Left ventricle myocardium inferior (tissue), 1 donor: Measurements from ENCODE around the gene GPC2. TPM values are rescaled to one million over a fixed set of nuclear protein-coding genes. Genes with fewer than 3 reads are reported as not detected.

Source experiments
- DNase-seq: peaks from one replicate; pipeline ENCODE4 v3.0.0-alpha.2; 2020
- H3K27ac ChIP-seq: fragments of 200-600 bp; replicated peaks from 2 replicates; pipeline ENCODE4 v1.8.0; 2021
- H3K27me3 ChIP-seq: fragments of 200-600 bp; 2 replicates; pipeline ENCODE4 v1.8.0; 2021; ENCODE audit warnings: low read depth
- H3K36me3 ChIP-seq: fragments of 200-600 bp; 2 replicates; pipeline ENCODE4 v1.8.0; 2021
- H3K4me1 ChIP-seq: fragments of 200-600 bp; 2 replicates; pipeline ENCODE4 v1.8.0; 2021
- H3K4me3 ChIP-seq: fragments of 200-600 bp; 2 replicates; pipeline ENCODE4 v1.8.0; 2021; ENCODE audit warnings: mild to moderate bottlenecking, moderate library complexity
- H3K9me3 ChIP-seq: fragments of 200-600 bp; replicated peaks from 2 replicates; pipeline ENCODE4 v1.8.0; 2021
- CTCF ChIP-seq: fragments of 200-600 bp; IDR thresholded peaks from 2 replicates; pipeline ENCODE4 v1.8.0; 2021; ENCODE audit warnings: antibody characterized with exemption, mild to moderate bottlenecking, borderline replicate concordance
- intact Hi-C: fragments of 100-400 bp; cut with micrococcal nuclease; formaldehyde crosslinking; loops from one replicate; pipeline ENCODE4 v1.11.0; 2022
- total RNA-seq: library from RNA; stranded (reverse); fragmentation: NEBNext Ultra II Directional; extraction: Animal tissue kit (Norgen Biotek cat#: 25700); gene quantifications from one replicate; pipeline ENCODE4 v1.2.1, GENCODE V29; 2021
- donor health status: DM: no; HTN: yes; CAD: no; lungs with severe emphysema.

The GPC2 gene
- total RNA-seq, 1 donor from 2014 or later = 0.25 TPM

GRCh38 chr7:100158229-100159098 is 18.7 kb downstream of the GPC2 start, which contains the start of gene TRAPPC14:
Gene TRAPPC14, minus strand, starts transcription at chr7:100158723. Its CDS starts 224 bp downstream, at chr7:100158499.
- Histone ChIP-seq H3K9me3 (no peaks in the 10 kb centered on the region), H3K4me1 (peaks cover 26% of the 10 kb centered on the region), H3K27me3 (no peaks in the 10 kb centered on the region), H3K27ac (peak within 1 kb of the TSS; percentile 87), H3K36me3 (peaks cover 33% of the 10 kb centered on the region), H3K4me3 (peak within 1 kb of the TSS; percentile 95)
- no peak for TF ChIP-seq CTCF
- peak; percentile 95 for DNase-seq
- intact Hi-C loops = no loop called here

- peak; percentile 15 for TF ChIP-seq CTCF
- peaks cover 26% of the 10 kb centered on the region for H3K4me1 ChIP-seq
- H3K4me3 ChIP-seq = peak overlapping the region; percentile 95
- no peaks in the 10 kb centered on the region for H3K9me3 ChIP-seq
- peaks cover 37% of the 10 kb centered on the region for H3K36me3 ChIP-seq
- no peak for DNase-seq
- intact Hi-C loops = no loop called here
- H3K27me3 ChIP-seq = no peaks in the 10 kb centered on the region
- peak overlapping the region; percentile 87 for H3K27ac ChIP-seq
Observed at GRCh38 chr7:100157334-100158228, 19.6 kb downstream of the GPC2 start.

- Histone ChIP-seq H3K36me3 (peaks cover 37% of the 10 kb centered on the region), H3K9me3 (no peaks in the 10 kb centered on the region), H3K27me3 (no peaks in the 10 kb centered on the region), H3K27ac (peak overlapping the region; percentile 87), H3K4me3 (peak overlapping the region; percentile 95), H3K4me1 (peaks cover 26% of the 10 kb centered on the region)
- DNase-seq = no peak
- intact Hi-C loops = no loop called here
- TF ChIP-seq CTCF = no peak
Observed at GRCh38 chr7:100157069-100157333, 20.2 kb downstream of the GPC2 start.

- Histone ChIP-seq H3K4me3 (peak overlapping the region; percentile 95), H3K4me1 (peaks cover 26% of the 10 kb centered on the region), H3K9me3 (no peaks in the 10 kb centered on the region), H3K27me3 (no peaks in the 10 kb centered on the region), H3K27ac (peak overlapping the region; percentile 87), H3K36me3 (peaks cover 37% of the 10 kb centered on the region)
- TF ChIP-seq CTCF = no peak
- no peak for DNase-seq
- intact Hi-C loops = no loop called here
Observed at GRCh38 chr7:100156331-100157068, 20.7 kb downstream of the GPC2 start.
